NCI-H524 (cell line): Measurements from ENCODE around the gene CMC2.

Experiments
- DNase-seq, 2 experiments: peaks; one replicate each; lab custom pipeline; 2025; lab: John Stamatoyannopoulos, UW

Gene CMC2

DNA sequence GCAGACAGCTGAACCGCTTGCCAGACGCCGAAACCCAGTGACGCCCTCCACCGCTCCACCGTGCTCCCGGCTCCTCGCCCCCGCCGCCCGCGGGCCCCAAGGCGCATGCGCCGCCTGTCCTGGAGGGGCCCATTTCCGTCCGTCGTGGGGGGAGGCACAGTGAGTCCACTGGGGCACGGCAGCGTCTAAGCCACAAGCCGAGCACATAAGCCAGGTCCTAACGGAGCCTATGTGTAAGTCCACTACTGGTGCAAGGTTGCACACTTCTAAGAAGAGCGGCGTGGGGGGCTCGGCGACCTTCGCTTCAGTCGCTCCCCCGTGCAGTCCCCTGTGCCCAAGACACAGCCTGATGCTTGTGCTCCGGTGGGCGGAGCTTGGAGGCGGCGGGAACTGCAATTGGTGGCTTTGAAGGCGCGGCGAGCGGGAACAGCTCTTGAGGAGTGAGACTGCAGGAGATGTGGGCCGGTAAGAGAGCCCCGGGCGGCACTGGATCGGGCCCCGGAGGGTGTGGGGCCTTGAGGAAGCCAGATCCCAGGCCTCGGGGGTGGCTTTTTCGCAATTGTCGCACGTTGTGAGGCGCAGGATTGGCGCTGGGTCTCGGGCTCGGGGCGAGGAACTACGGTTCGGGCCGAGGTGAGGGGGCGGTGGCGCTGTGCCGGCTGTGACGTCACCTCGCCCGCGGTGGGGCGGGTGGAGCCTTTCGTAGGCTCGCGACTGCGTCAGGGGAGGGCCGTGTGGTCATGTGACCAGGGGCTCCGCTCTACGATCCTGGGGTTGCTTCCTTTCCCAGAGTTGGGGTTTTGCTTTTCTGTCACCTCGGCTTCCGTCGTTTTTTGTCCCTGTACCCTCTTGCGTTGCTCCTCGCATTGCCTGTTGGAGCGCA lies at the start of gene CMC2, which contains the start of gene CENPN:
Gene CMC2, minus strand, starts transcription at position 73 of the 883 bp plus-strand sequence. CDS start 9,491 bp downstream, outside the sequence.
Gene CENPN, plus strand, starts transcription at position 402 of the 883 bp plus-strand sequence. CDS start 4,726 bp downstream, outside the sequence.
- DNase-seq = peak; percentile 95 to 97

DNA sequence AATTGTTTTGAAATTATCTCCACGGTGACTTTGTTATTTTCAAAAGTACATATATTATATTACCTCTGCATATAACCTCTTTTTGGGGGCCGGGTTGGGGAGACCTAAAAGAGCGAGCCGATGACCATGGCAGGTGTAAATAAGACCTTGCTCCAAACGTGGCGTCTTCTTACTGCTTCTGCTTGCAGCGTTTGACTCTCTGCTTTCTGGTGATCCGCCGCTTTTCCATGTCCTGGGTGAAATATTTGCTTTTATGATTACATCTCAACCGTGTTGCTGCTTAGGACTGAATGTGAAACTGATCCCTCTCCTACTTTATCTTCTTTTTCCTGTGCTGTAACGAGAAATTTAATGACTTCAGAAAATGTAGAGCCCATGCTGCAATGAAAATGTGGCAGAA lies 47.1 kb upstream of the CMC2 start:
- DNase-seq = no peak

DNA sequence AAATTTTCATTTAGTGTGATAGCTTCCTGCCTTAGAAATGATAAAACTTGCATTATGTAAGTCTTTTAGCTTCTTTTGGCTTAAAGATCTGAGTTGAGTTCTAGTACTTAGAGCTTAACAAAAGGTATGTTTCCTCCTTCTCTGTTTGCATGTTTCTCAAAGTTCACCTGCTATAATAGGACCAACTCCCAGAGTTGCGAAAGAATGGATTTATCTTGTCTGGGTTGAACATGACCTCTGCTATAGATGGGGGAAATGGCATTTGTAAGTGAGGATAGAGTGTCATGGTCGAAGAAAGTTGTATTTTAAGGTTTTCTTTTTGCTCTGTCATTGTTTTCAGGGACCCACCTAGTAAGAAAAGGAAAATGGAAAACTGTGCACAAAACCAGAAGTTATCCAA lies 36.1 kb upstream of the CMC2 start:
- DNase-seq = no peak

DNA sequence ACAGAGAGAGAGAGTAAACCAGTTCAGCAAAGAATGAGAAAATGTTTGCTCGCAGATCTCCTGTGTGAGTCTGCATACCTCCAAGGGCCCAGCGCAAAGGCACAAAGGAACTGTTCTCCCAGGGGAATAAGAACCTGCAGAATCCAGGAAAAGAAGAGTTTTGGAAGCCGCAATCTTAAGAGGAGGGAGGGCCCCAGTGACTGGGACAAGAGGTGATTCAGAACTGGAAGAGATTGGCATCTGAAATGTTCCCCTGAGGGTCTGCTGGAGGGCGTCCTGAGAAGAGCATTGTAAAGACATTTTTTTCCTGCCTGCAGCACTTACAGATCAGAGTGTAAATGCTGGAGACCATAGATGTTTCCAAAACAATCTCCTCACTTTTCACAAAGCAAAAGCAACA lies 35.0 kb upstream of the CMC2 start:
- no peak for DNase-seq

DNA sequence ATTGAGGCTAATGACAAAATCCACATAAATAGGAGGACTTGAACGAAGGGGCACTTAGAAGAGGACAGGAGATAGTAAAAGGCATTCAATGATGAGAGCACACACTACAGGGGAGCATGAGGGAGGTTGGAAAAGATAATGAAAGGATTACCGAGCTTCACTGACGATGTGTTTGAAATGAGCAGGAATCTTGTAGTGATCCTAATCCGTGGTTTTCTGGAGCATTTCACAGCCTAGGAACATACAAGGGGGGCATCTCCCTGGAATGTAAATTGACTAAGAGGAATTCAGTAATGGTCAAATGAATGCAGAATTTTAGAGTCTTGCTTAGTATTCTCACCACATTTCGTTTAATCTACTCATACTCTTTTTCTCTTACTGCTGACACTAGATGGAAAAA lies 34.2 kb upstream of the CMC2 start:
- DNase-seq = no peak

DNA sequence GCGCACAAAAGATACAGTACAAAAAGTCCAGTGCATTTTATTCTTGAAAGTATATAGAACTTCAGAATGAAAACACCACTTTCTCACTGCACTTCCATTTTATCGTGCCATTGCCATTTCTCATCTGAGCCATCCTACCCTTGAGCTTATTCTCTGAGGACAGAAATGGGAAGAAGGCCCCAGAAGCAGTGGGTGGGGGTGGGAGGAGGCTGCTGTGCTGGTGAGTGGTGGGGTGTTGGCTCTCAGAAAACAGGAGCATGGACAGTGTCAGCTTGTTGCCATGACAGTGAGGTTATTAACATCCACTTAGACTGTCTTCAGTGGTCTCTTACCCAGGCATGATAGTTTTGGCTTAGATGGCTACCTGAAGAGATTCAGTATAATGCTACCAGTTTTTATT lies 33.4 kb upstream of the CMC2 start:
- DNase-seq = no peak

DNA sequence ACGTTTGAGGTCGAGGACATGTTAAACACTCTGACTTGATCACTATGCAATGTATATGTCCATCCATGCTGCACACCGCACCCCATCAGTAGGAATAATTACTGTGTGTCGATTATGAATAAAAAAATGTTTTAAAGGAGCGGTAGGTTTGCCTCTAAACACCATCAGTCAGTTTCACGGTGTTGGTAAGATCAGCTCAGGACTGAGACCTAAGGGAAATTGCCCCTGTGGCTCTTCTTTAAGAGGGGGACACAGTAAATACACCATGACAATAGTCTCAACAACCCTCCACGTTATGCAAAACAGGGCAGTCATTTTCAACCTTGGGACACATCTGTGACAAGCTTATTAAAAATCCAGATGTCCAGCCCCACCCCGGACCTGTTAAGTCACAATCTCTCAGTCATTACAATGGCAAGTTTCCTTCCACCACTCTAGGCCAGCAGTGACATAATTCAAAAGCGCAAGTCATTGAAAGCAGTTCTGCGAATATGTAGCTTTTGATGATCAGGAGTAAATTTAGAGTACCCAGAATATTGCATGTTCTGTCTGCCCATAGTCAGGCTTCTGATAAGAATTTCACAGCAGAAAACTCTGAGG lies 30.2 kb upstream of the CMC2 start:
- no peak for DNase-seq

DNA sequence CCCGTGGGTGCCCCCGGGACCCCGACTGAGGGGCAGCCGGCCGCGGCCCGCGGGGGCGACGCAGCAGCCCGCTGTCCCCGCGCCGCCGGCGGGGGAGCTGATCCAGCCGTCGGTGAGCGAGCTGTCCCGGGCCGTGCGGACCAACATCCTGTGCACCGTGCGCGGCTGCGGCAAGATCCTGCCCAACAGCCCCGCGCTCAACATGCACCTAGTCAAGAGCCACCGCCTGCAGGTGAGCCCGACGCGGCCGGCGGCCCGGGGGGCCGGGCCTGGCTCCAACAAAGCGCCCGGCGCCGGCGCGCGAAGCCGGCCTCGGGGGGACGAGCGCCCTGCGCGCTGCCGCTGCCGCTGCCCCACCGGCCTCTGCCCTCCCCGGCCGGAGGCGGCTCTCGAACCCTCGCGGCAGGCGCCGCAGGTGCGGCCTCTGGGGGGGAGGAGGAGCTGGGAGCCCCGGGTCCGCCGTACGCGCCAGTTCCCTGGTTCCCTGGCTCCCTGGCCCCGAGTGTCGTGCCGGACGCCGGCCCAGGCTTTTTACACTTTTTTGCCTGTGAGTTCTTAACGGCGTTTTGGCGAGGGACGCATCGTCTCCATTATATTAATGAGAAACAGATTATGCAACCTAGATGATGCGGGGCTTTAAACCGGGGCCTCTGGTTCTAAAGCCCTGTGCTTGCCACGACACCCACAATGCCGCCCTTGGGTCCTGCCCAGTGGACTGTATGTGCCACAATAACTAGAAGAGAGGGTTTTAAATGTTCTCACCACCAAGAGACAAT lies 29.5 kb upstream of the CMC2 start:
- peak in 1 of 2 experiments; percentile 38 for DNase-seq

DNA sequence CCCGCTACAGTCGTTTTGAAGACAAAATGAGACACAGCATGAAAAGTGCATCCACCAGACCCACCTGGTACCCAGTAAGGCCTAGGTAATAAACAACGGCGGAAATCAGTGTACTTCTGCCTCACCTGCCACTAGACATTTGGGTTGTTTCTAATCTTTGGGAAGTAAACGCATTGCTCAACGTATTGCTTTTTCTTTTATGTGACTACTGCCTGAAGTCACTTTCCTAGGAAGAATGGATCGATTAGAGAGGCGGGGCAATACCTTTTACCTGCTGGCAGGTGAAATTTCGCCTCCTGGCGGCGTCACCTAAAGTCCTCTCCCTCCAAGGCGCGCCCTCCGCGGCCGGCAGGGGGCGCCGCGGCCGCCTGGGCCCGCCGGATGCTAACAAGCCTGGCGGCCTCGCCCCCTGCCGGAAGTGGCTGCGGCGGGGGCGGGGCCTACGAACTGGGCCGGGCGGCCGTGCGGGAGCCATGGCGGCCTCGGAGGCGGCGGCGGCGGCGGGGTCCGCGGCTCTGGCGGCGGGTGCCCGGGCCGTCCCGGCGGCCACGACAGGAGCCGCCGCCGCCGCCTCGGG lies 28.8 kb upstream of the CMC2 start, which contains the start of gene ATMIN:
Gene ATMIN, plus strand, starts transcription at position 445 of the 577 bp plus-strand sequence. Its CDS starts 29 bp downstream, at position 474.
- peak; percentile 70 to 89 for DNase-seq

DNA sequence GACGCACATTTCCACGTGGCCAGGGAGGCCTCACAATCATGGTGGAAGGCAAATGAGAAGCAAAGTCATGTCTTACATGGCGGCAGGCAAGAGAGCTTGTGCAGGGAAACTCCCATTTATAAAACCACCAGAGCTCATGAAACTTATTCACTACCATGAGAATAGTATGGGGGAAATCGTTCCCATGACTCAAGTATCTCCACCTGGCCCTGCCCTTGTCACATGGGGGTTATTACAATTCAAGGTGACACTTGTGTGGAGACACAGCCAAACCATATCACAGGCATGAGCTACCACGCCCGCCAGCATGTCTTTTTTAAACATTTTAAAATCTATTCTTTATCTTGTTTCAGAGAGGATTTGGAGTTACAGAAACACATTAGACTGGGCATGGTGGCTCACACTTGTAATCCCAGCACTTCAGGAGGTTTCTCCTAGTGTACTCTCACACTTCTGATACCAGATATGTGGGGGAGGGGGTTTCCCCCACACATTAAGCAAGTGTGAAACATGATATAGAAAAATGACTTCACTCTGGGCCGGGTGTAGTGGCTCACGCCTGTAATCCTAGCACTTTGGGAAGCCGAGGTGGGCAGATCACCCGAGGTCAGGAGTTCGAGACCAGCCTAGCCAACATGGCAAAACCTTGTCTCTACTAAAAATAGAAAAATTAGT lies 23.4 kb upstream of the CMC2 start:
- DNase-seq = no peak

DNA sequence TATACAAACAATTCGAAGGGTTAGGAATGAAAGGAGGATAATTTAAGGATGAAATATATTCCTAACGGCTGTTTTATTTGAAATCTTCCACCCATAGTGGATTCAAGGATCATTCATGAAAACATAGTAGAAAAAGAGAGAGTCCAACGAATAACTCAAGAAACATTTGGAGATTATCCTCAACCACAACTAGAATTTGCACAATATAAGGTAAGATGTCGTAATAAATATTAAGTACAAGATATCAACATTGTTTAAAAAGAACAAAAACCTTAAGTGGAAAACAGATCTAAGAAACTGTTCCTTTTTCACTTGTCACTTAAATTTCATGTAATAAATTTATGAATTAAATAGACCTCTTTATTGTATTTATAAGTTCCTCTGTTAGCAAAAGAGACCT lies 19.7 kb upstream of the CMC2 start:
- DNase-seq = no peak

DNA sequence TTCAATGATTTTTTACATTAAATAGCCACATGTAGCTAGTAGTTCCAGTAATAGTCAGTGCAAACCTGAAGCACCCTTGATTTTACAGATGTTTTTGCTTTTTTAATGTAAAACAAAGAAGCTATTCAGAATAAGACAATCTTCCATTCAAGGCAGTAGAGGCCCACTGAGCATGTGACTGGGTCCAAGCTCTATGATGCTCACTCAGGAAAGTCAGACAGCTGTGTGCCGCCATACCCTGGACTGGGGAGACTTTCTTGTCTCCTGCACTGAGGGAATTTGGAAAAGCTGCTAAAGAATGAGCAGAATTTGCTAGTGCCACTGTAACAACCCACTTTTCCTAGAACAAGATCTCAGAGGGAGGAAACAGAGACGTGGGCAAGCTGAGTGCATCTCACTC lies 11.8 kb upstream of the CMC2 start:
- no peak for DNase-seq

DNA sequence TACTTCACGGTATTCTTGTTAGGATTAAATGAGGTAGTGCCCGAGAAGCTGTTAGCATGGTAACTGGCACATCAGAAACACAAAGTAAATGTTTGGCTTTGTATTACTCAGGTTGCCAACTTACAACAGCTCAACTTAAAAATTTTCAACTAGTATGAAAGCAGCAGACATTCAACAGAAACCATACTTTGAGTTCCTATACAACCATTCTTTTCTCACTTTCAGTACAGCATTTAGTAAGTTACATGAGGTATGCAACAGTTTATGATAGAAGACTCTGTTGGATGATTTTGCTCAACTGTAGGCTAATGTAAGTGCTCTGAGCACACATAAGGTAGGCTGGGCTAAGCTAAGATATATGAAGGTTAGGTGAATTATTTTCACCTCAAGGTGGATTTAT lies 8.0 kb upstream of the CMC2 start:
- DNase-seq = no peak

DNA sequence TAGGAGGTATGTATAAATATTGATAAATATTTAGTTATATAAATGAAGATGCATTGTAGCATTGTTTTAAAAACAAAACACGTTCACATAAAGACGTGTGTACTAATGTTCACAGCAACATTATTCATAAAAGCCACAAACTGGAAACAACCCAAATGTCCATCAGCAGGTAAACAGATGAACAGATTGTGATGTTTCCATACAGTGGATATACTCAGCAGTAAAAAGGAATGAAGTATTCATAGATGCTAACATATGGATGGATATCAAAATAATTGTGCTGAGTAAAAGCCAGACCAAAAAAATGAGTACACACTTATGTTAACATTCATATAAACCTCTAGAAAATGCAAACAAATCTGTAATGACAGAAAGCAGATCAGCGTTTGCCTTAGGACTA lies 6.3 kb upstream of the CMC2 start:
- no peak for DNase-seq

DNA sequence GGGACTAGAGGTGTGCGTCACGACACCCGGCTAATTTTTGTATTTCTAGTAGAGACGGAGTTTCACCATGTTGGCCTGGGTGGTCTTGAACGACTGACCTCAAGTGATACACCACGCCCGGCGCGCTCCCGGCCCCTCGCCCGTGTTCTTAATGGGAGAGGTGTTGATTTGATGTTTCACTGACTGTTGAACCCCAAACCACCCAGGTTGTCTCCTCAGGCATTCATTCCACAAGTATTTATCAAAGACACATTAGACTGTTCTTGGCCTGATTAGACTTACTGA lies 1.8 kb upstream of the CMC2 start:
- no peak for DNase-seq

DNA sequence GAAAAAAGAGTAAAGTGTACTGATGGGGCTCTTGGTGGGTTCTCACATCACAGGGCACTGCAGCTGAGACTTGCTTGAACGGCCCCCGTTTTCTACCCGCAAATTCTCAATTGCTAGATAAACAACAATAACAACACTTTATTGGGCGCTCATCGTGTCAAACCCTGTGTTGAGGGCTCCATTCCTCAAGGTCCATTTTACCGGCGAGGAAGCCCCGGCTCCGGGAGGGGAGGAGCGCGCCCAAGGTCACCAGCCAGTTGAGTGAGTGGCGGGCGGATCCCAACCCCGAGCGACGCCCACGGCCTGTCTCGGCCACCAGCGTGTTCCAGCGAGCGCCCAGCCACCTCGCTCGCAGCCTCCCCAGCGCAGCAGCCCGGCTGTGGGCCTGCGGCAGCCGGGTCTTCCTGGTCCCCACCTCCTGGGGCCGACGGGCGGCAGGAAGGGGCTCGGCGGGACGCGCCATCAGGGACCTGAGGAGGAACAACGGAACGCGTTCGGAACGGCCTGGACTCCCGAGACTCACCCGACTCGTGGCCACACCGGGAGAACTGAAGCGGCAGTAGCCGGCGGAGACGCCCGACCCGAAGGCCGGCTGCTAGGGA lies 373 bp downstream of the CMC2 start:
- peak in 1 of 2 experiments; percentile 51 for DNase-seq

DNA sequence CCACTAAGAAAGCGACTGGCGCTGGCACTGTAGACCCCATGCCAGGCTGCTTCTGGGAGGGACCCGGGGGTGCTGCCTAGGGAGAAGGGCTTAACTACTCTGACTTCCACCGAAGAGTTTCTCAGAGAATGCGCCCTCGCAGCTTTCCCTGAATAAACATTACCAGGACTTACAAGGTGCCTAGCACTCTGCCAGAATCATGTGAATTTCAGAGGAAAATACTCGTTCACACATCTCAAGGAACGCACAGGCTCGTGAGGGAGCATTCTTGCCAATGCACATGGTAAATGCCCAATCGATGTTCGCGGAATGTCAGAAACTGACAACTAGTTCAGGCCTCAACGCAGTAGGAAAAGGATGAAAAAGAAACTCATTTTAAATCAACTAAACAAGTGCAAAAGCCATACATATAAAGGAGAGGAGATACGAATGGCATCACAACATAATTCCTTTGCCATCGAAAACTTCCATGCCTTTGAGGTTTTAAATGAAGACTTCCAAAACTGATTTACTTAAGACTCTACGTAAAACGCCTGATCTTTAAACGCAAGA lies 999 bp downstream of the CMC2 start:
- peak in 1 of 2 experiments; percentile 22 for DNase-seq

DNA sequence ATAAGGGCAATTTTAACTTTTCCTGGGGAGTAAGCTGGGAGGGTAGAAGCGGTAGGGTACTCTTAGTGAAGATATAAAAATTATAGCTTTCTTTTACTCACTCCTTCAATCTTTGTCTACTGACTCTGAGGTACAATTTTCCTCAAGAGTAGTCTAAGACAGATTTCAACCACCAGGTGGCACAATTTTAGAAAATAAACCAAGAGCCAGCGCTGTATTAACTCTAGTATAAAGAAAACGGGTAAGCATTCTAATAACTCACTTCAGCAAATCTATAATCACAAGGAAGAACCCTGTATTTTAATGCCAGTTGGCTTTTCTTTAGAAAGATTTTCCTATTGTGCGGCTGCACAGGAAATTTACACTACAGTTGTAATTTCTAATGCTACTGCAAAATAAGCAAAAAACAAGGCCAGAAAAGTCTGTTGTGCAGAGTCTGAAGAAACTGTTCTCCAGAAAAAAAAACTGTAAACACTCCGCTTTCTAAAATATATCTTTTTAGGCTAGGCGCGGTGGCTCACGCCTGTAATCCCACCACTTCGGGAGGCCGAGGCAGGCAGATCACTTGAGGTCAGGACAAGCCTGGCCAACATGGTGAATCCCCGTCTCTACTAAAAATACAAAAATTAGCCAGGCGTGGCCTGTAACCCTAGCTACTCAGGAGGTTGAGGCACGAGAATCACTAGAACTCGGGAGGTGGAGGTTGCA lies 1.9 kb downstream of the CMC2 start:
- DNase-seq = peak in 1 of 2 experiments; percentile 60

DNA sequence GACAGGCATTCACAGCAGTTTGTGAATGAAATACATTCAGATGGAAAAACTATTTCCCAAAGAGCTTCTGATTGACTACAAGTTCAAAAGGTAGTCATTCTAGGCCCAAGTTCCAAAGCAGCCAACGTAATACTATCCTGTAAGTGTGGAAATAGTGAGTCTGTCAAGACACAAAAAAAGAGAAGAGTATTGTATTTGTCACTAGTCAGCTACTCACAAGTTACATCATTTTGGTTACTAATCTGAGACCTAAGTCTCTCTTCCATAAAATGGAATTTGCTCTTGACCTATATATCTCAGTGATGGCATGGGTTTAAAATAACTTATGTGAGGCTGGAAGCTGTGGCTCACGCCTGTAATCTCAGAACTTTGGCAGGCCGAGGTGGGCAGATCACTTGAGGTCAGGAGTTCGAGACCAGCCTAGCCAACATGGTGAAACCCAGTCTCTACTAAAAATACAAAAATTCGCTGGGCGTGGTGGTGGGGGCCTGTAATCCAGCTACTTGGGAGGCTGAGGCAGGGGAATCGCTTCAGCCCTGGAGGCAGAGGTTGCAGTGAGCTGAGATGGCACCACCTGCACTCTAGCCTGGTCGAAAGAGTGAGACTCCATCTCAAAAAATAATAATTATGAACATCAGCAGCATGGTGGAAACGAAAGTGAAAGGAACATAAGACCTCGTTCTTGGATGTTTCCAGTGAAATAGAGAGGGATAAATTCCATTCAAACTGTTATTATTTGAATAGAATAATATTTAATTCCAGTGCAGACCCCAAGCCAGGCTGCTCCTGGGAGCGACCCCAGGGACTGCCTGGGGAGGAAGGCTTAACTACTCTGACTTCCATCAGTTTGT lies 2.9 kb downstream of the CMC2 start:
- no peak for DNase-seq
